Measurements from ENCODE around the gene SNN.

Gene SNN

DNA sequence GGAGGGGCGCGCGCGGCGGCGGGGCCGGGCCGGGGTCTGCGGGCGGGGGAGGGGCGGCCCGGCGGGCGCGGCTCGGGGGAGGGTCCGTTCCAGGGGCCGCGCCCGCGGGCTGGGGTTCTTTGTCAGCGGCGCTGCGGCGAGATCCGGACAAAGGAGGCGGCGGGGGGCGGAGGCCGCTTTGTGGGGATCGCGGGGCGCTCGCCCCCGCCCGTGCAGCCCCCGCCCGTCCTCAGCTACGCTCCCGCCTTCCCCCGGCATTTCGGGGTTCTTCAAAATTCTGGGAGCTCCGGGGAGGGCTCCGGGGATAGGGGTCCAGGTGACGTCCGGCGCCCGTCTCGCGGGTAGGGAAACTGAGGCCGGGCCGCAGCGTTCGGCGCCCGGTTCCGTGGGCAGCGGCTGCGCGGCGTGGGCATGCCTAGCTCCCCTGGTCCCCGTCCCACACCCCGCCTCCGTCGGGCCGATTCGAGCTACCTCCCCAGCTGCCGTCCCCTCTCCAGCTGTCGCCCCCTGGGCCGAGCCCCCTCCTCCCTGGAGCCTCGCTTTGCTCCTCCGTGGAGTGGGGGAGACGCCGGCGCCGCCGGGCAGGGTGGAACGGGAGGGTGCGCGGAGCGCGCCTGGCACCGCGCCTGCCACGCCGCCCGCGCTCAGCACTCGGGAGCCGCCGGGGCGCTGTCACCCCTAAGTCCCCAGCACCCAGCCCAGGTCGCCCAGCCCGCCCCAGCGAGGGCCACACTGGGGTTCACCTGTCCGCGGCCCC is 546 bp downstream of the SNN start:
- Histone ChIP-seq H3K9ac (ENCODE audit: low read depth, low read length) (peak overlapping the region; percentile 68), H3K36me3 (ENCODE audit: control insufficient read depth, insufficient read depth, low read length) (no peaks in the 10 kb centered on the region), H3K4me3 (ENCODE audit: low read depth, low read length) (peak overlapping the region; percentile 80), H3K27ac (ENCODE audit: low read depth, low read length) (peak overlapping the region; percentile 42), H3K4me1 (ENCODE audit: control insufficient read depth, insufficient read depth, low read length) (peaks cover 26% of the 10 kb centered on the region), H3K9me3 (ENCODE audit: control insufficient read depth, insufficient read depth, low read length) (no peaks in the 10 kb centered on the region), H3K27me3 (ENCODE audit: control insufficient read depth, insufficient read depth, low read length) (0 out of 2 replicates have a peak, but pooled peaks cover 5% of the 10 kb centered on the region)

- Histone ChIP-seq H3K27me3 (ENCODE audit: control insufficient read depth, insufficient read depth, low read length) (0 out of 2 replicates have a peak, but pooled peaks cover 5% of the 10 kb centered on the region), H3K9ac (ENCODE audit: low read depth, low read length) (peak overlapping the region; percentile 68; the same call in 1 of the 2 replicates), H3K27ac (ENCODE audit: low read depth, low read length) (no peak overlapping the region), H3K9me3 (ENCODE audit: control insufficient read depth, insufficient read depth, low read length) (no peaks in the 10 kb centered on the region), H3K36me3 (ENCODE audit: control insufficient read depth, insufficient read depth, low read length) (no peaks in the 10 kb centered on the region), H3K4me3 (ENCODE audit: low read depth, low read length) (peak overlapping the region; percentile 80), H3K4me1 (ENCODE audit: control insufficient read depth, insufficient read depth, low read length) (peaks cover 26% of the 10 kb centered on the region)
These were observed 1.3 kb downstream of the SNN start for GRCh38 chr16:11669380-11670146.

GRCh38 chr16:11670171-11671131 is 2.2 kb downstream of the SNN start:
- Histone ChIP-seq H3K27me3 (ENCODE audit: control insufficient read depth, insufficient read depth, low read length) (0 out of 2 replicates have a peak, but pooled peaks cover 5% of the 10 kb centered on the region), H3K9ac (ENCODE audit: low read depth, low read length) (no peak overlapping the region), H3K27ac (ENCODE audit: low read depth, low read length) (no peak overlapping the region), H3K4me1 (ENCODE audit: control insufficient read depth, insufficient read depth, low read length) (peaks cover 17% of the 10 kb centered on the region), H3K9me3 (ENCODE audit: control insufficient read depth, insufficient read depth, low read length) (no peaks in the 10 kb centered on the region), H3K4me3 (ENCODE audit: low read depth, low read length) (no peak overlapping the region; the same call in 1 of the 2 replicates), H3K36me3 (ENCODE audit: control insufficient read depth, insufficient read depth, low read length) (no peaks in the 10 kb centered on the region)

DNA sequence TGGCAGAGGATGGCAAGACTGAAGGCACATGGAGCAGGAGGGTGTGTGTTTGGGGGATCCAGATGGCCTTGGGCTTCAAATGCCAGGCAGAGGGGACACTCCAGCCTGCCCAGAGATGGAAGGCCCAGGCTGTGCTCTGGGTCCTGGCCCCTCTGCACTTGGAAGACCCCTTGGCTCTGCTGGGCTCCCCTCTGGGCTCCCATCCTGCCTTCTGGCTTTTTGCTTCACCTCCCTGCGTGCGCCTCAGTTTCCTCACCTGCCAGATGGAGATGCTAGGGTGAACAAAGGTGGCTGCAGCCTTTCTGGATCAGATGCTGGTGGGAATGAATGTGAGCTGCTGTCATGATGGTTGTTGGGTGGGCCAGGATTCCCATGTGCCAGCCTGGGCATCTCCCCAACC is 3.0 kb downstream of the SNN start:
- no peaks in the 10 kb centered on the region for H3K9me3 ChIP-seq (ENCODE audit: control insufficient read depth, insufficient read depth, low read length)
- H3K4me3 ChIP-seq (ENCODE audit: low read depth, low read length) = no peak overlapping the region
- no peak overlapping the region for H3K9ac ChIP-seq (ENCODE audit: low read depth, low read length)
- H3K4me1 ChIP-seq (ENCODE audit: control insufficient read depth, insufficient read depth, low read length) = peaks cover 13% of the 10 kb centered on the region
- no peak overlapping the region for H3K27ac ChIP-seq (ENCODE audit: low read depth, low read length)
- 0 out of 2 replicates have a peak, but pooled peaks cover 5% of the 10 kb centered on the region for H3K27me3 ChIP-seq (ENCODE audit: control insufficient read depth, insufficient read depth, low read length)
- H3K36me3 ChIP-seq (ENCODE audit: control insufficient read depth, insufficient read depth, low read length) = peaks cover 8% of the 10 kb centered on the region

DNA sequence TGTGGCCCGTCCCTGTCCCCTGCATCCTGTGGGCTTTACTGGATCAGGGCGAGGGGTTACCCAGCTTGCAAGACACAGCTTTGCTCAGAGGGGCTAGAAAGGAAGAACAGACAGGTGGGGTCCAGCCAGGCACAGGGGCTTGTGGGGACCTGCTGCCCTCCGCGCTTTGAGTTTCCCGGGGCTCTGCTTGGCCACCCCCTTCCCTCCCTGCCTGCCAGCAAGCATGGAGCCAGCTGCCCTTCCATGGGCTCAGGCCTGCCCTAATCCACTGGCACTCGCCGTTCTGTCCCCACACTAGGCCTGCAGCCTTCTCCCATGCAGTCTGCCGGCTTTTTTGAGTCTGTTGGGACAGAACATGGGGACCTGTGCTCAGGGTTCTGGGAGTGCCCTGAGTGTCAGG is 3.4 kb downstream of the SNN start:
- Histone ChIP-seq H3K9ac (ENCODE audit: low read depth, low read length) (no peak overlapping the region), H3K4me1 (ENCODE audit: control insufficient read depth, insufficient read depth, low read length) (peaks cover 13% of the 10 kb centered on the region), H3K27me3 (ENCODE audit: control insufficient read depth, insufficient read depth, low read length) (0 out of 2 replicates have a peak, but pooled peaks cover 5% of the 10 kb centered on the region), H3K27ac (ENCODE audit: low read depth, low read length) (no peak overlapping the region), H3K4me3 (ENCODE audit: low read depth, low read length) (no peak overlapping the region), H3K36me3 (ENCODE audit: control insufficient read depth, insufficient read depth, low read length) (peaks cover 12% of the 10 kb centered on the region), H3K9me3 (ENCODE audit: control insufficient read depth, insufficient read depth, low read length) (no peaks in the 10 kb centered on the region)

DNA sequence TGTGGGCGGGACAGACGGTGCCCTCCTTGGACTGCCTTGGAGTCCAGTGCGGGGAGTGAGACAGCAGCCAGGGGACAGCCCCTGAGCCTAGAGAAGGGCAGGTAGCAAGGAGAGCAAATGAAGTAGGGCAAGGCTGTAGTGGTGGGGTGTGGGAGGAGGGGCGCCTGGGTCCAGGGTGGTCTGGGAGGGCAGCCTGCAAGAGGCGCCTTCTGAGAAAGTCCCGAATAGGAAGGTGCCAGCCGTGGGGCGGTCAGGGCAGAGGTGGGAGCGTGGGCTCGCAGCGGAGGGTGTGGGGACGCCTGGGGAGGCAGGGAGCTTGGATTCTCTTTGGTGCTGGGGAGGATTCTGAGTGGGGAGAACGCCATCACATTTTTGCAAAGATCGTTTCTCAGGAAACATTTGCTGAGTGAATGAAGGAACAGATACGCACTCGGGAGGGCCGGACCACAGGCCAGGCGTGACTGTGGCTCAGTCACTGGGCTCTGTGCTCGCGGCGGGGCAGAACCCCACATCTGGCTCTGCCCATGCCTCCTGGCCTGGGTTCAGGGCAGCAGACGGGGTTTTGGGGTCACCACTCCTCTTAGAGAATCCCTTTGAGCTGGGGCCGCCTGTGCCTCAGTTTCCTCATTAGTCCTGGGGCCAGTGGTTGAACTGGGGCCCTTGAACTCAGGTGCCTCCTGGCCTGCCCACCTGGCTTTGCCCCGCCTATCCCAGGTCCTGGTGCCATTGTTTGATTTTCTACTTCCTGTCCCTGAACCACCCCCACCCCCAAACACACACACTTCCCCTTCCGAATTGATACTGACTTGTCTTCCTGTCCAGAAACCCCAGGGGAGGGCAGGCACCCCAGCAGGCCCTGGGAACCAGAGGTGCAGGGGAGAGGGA is 4.2 kb downstream of the SNN start:
- Histone ChIP-seq H3K36me3 (ENCODE audit: control insufficient read depth, insufficient read depth, low read length) (peaks cover 20% of the 10 kb centered on the region), H3K9ac (ENCODE audit: low read depth, low read length) (no peak overlapping the region), H3K27me3 (ENCODE audit: control insufficient read depth, insufficient read depth, low read length) (0 out of 2 replicates have a peak, but pooled peaks cover under 1% of the 10 kb centered on the region), H3K4me1 (ENCODE audit: control insufficient read depth, insufficient read depth, low read length) (peaks cover 13% of the 10 kb centered on the region), H3K4me3 (ENCODE audit: low read depth, low read length) (no peak overlapping the region), H3K27ac (ENCODE audit: low read depth, low read length) (no peak overlapping the region), H3K9me3 (ENCODE audit: control insufficient read depth, insufficient read depth, low read length) (no peaks in the 10 kb centered on the region)

- Histone ChIP-seq H3K36me3 (ENCODE audit: control insufficient read depth, insufficient read depth, low read length) (peaks cover 29% of the 10 kb centered on the region), H3K27ac (ENCODE audit: low read depth, low read length) (peak overlapping the region; percentile 18), H3K9me3 (ENCODE audit: control insufficient read depth, insufficient read depth, low read length) (no peaks in the 10 kb centered on the region), H3K4me3 (ENCODE audit: low read depth, low read length) (no peak overlapping the region), H3K9ac (ENCODE audit: low read depth, low read length) (no peak overlapping the region), H3K4me1 (ENCODE audit: control insufficient read depth, insufficient read depth, low read length) (peaks cover 13% of the 10 kb centered on the region), H3K27me3 (ENCODE audit: control insufficient read depth, insufficient read depth, low read length) (no peaks in the 10 kb centered on the region)
These were observed 5.1 kb downstream of the SNN start for GRCh38 chr16:11673091-11674000.

GRCh38 chr16:11674001-11674817 is 6.0 kb downstream of the SNN start:
- Histone ChIP-seq H3K9me3 (ENCODE audit: control insufficient read depth, insufficient read depth, low read length) (no peaks in the 10 kb centered on the region), H3K9ac (ENCODE audit: low read depth, low read length) (no peak overlapping the region), H3K4me1 (ENCODE audit: control insufficient read depth, insufficient read depth, low read length) (peaks cover 13% of the 10 kb centered on the region), H3K27me3 (ENCODE audit: control insufficient read depth, insufficient read depth, low read length) (no peaks in the 10 kb centered on the region), H3K27ac (ENCODE audit: low read depth, low read length) (peak overlapping the region; percentile 18), H3K4me3 (ENCODE audit: low read depth, low read length) (no peak overlapping the region), H3K36me3 (ENCODE audit: control insufficient read depth, insufficient read depth, low read length) (peaks cover 37% of the 10 kb centered on the region)
